Measurements from ENCODE around the gene SLC17A5.

DNA sequence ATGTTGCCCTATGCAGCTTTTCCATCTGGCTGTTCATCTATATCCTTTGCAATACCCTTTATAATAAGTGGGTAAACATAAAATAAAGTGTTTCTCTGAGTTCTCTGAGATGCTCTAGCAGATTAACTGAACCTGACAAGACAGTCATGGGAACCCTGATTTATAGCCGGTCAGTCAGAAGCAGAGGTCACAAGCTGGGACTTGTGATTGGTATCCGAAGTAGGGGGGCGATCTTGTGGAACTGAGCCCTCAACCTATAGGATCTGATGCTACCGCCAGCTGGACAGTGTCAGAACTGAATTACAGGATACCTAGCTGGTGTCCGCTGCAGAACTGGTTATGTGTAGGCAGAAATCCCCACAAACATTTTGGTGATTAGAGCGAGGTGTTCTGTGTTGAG lies 39.0 kb downstream of the SLC17A5 start:
- TF ChIP-seq GATA2 (IDR thresholded peaks at IDR 0.05; ENCODE audit: low read depth, low read length) = no peak
- no peak for TF ChIP-seq GATA3 (IDR thresholded peaks at IDR 0.05; ENCODE audit: low read depth, low read length)

Data from SH-SY5Y (cell line).